ENCODE data around the gene VPS8.

Gene VPS8

GRCh38 chr3:185069037-185070030, 257.4 kb downstream of the VPS8 start:
- DNase-seq, result no peak

DNA sequence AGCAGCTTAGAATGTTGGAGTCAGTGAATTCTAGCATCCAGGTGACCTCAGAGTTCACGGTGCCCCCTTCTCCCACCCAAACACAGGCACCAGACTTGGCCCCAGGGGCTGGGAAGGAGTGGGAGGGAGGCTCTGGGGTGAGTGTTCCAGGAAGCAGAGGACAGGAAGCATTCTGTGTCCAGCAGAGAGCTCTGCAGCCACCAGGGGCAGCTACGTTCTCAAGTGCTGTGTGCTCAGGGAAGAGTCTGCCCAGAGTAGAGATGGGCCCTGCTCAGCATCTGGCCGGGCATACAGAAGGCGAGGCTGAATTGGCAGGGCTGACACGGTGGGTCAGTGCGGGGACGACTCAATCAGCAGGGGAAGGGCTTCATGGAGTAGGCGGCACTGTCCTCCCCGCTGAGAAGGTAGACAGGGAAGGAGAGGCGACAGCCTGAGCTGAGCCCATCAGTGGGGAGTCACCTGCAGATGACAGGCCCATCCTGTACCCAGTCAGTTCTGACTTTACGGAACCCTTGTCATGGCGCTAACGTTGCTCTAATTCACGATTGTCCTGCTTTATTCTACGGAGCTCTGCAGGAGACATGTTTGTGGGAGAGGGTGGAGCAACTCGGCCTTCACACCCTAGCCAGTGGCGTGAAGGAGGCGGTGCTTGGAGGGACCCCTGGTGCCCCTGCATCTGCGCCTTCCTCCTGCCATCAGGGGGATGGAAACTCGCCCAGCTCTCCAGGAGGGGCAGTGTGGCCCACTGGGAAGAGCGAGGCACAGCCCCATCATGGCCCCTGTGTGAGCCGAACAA, 258.7 kb downstream of the VPS8 start:
- no peak for DNase-seq

- no peak for DNase-seq
Measured at GRCh38 chr3:185071287-185071800, 259.4 kb downstream of the VPS8 start.

DNA sequence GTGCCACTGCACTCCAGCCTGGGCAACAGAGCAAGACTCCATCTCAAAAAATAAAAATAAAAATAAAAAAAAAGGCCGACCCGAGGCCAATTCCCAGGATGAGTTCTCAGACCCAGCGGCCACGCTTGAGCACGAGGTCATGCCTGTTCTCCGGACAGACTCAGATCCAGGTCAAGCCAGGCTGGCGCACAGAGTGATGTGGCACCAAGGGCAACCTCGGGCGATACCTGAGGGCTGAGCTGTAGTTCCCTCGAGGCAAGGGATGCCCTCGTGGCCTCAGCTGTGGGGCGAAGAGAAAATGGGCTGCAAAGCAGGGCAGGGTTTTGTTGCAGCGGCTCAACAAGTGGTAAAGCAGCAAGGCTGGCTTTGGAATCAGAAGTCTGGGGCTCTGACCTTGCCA, 263.6 kb downstream of the VPS8 start:
- no peak for DNase-seq

- no peak for DNase-seq
Measured at GRCh38 chr3:185076219-185076618, 264.3 kb downstream of the VPS8 start.

DNA sequence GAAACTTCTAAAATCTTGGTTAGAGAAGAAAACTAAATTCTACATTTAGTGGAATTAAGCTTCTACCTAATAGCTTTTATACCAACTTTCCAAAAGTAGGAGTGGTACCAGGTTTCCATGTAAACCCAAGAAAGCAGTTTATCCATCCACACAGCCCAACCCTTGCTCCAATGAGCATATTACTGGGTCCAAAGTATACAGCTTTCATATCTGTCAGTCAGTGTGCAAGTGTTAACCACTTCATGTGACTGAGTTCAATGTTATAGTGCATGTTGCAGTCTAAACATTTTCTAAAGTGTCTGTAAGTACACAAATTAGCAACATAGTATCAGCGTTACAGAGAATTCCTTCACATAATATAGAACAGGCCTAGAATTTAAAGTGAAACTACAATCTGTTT, 267.7 kb downstream of the VPS8 start:
- DNase-seq, result no peak

- DNase-seq, result no peak
Measured at GRCh38 chr3:185081521-185081920, 269.6 kb downstream of the VPS8 start.

DNA sequence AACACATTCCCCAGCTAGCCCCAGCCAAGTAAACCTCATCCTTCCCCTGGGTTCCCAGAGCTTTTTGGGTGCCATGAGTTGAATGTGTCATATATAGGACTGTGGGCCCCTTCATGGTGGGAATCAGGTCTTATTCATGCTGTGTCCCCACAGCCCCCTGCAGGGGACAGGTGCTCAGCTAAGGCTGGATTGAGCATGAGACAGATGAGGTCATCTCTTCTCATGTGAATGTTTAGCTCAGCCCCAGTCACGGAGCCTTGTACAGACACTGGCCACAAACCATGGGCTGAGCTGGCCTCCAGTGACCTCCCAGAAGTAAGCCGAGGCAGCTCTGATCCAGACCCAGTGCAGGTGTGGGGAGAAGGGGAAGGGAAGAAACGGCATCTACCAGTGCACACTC, 270.2 kb downstream of the VPS8 start:
- no peak for DNase-seq

- DNase-seq, result no peak
Measured at GRCh38 chr3:185082829-185083228, 270.9 kb downstream of the VPS8 start.

DNA sequence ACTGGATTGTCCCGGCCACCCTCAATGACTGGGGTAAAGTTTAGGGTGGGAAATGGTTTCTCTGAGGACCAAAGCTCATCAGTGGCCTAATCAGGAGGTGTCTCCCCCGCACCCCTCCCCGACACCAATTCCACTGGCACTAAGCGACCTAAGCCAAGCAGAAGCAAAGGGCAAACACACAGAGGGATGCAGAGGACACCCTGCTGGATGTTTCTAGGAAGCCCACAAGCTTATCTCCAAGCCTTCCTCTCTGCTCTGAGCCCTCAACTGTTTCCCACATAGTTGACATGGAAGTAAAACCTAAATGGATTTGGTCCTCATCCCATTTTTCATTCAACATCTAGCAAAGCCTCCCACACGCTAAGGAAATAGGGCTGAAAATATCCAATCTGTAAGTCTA, 272.4 kb downstream of the VPS8 start:
- no peak for DNase-seq

DNA sequence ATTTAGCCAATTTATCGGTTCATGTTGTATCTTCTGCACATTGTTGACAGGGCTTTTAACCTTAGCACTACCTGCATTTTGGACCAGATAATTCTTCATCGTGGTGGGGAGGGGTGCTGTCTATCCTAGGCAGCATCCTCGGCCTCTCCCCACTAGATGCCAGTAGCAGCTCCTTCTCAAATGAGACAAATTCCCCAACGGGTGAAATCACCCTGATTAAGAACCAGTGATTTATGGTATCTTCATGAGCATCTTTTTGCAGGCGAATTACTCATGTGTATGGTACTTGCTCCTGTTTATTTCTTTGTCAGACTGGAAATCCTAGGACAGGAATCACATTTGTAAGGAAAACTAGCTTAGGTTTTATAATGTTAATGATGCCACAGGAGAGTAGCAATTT, 272.9 kb downstream of the VPS8 start:
- DNase-seq, result no peak

GRCh38 chr3:185087419-185087818, 275.5 kb downstream of the VPS8 start:
- DNase-seq, result no peak

DNA sequence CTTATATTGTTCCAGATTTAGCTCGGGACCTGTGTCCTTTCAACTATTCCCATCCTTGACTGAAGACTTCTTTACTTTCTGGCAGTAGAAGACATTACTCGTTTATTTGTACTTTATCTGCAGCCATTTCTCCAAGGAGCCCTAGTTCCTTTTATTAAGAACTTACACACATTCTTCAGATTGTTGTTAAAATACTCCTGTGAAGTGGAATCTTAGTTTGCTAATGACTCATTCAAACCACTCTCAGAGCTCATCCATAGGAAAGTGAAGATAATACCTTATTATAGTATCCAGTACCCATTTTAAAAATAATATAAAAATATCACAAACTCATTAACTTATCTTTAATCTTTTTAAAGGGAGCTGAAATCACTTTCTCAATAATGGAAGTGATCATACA, 277.4 kb downstream of the VPS8 start:
- no peak for DNase-seq

DNA sequence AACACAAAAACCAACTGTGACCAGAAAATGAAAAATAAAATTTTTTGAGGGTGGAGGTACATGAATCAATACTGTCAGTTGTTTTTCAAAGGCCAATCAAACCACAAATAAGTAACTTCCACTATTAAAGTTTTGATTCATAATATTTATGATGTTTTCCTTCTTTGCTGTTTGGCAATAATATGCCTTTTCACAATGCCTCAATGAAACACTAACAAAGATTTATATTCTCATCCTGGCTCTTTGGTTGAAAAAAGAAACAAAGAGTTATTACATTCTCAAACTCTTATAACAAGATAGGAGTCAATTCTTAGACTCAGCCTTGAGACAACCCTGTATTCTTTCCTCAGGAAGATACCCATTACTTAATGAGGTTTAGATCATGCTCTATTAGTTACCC, 277.8 kb downstream of the VPS8 start:
- no peak for DNase-seq

DNA sequence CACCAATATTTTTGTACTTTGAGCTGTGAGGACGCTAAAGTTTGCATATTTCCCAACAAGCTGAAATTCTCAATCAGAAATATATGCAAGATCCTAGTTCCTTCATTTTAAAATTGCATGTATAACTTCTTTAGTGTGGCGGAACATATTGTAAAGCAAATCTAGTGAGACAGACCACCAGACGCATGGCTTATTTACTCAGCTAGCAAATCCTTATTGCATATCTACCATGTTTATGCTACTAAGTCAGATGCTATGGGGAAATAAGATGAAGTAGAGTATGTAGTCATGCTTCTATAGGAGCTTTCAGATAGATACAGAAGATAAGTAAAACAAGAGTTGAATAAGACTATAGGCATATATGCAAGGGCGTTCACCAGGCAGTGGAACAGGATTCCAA, 278.8 kb downstream of the VPS8 start:
- DNase-seq, result no peak

DNA sequence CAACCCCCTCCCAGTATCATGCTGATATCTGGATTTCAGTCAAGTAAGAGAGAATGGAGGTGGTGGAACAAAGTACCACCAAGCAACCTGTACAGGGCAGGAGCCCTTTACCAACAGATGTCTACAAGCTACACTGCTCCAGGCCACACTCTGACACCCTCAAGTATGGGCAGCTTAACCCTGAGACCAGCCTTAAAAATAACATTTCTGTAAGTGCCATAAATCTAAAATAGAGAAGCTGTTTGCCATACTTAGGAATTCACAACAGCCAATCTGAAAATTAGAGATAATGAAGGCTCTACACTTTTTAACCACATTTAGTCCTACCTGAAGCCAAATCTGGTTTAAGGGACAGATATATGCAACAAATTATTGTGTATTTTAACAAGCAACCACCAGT, 281.1 kb downstream of the VPS8 start:
- DNase-seq, result no peak

- no peak for DNase-seq
Measured at GRCh38 chr3:185094697-185095096, 282.7 kb downstream of the VPS8 start.

All from CD4-positive, alpha-beta T cell treated with Interferon gamma for 1 hour (primary cell).